Spleen (tissue), 7 donors: ENCODE data around the gene UROC1.

ENCODE experiments used
- CTCF ChIP-seq, 11 experiments: fragments of 200-600 bp in 7 of 11; fragments of 450-650 bp in 4 of 11; sonication (generic) in 4 of 11; IDR thresholded peaks in 8 of 11; conservative IDR thresholded peaks in 3 of 11; 1 replicate in 7 of 11; 2 replicates in 4 of 11; pipeline versions ENCODE4 v1.4.0 to v1.8.0; 2016 to 2021; ENCODE audit warnings: antibody characterized with exemption in 11 of 11, inconsistent platforms in 4 of 11, mild to moderate bottlenecking in 1 of 11
- POLR2A ChIP-seq, 3 donors: fragments of 450-650 bp; IDR thresholded peaks; one replicate each; pipeline ENCODE4 v1.5.1; 2017; ENCODE audit warnings: antibody characterized with exemption in 3 of 3, mild to moderate bottlenecking in 1 of 3
- donor health status: DM: no; HTN: no; CAD: no; lungs with moderate emphysema.
- donor health status: DM: no; HTN: no; CAD: no.
- donor health status: DM: no; HTN: no; CAD: no.

- TF ChIP-seq CTCF (IDR thresholded peaks at IDR 0.05 in 8 of 11, conservative IDR thresholded peaks at IDR 0.05 in 3 of 11) (no peak), POLR2A (IDR thresholded peaks at IDR 0.05) (no peak)
Observed at GRCh38 chr3:126463521-126463920, 54.1 kb downstream of the UROC1 start.
